Activated T-cell treated with anti-CD3 and anti-CD28 coated beads, Interleukin-2, amount 50 U/mL, for 48 hours (primary cell): ENCODE data around the gene MYO5A.
"Not testable (repeated sequence)": the region's sequence is repeated elsewhere in the genome, so short reads cannot be mapped to it uniquely, and the experiment has no call there.

Experiments used
- DNase-seq, 2 experiments: peaks; one replicate each; pipeline ENCODE4 v3.0.0-alpha.2; 2020

MYO5A gene

DNA sequence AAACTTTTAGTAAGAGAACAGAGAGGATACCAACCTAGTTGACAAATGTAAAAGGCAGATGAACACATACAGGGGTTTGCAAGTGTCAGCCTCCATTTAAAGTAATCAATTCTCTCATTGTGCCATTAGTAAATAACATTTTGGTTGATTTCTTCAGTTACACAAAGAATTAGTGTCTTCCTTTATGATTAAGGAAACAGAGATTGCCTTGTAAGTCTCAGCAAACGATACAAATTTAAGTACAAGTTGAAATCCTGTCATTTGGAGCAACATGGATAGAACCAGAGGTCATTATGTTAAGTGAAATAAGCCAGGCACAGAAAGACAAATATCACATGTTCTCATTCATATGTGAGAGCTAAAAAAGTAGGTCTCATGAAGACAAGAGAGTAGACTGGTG is 26.1 kb downstream of the MYO5A start:
- no peak for DNase-seq

DNA sequence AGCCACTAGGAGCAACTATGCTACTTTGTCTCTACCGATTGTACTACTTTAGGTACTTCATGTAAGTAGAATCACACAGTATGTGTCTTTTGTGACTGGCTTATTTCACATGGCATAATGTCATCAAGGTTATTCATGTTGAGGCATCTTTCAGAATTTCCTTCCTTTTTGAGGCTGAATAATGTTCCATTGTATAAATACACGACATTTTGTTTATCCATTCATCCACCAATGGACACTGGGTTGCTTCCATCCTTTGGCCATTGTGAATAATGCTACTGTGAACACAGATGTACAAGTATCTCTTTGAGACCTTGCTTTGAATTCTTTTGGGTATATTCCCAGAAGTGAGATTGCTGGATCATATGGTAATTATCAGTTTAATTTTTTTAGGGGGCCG is 29.2 kb downstream of the MYO5A start:
- DNase-seq, result no peak

DNA sequence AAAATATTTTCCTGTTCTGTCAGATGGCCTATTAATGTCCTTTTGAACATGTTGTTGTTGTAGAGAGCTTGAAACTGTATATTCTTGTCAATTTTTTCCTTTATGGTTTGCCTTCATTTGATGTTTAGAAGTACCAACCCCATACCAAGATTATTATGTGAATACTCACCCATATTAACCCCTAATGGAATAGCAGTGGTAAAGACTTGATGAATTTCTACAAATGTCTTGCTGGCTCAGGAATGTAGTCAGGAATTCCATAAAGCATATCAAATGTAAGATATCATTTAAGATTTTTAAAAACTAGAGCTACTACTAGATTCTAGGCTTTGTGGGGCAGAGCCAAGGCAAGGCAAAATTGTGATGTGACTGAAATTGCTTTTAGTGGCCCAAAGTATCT is 30.0 kb downstream of the MYO5A start:
- DNase-seq, result no peak

DNA sequence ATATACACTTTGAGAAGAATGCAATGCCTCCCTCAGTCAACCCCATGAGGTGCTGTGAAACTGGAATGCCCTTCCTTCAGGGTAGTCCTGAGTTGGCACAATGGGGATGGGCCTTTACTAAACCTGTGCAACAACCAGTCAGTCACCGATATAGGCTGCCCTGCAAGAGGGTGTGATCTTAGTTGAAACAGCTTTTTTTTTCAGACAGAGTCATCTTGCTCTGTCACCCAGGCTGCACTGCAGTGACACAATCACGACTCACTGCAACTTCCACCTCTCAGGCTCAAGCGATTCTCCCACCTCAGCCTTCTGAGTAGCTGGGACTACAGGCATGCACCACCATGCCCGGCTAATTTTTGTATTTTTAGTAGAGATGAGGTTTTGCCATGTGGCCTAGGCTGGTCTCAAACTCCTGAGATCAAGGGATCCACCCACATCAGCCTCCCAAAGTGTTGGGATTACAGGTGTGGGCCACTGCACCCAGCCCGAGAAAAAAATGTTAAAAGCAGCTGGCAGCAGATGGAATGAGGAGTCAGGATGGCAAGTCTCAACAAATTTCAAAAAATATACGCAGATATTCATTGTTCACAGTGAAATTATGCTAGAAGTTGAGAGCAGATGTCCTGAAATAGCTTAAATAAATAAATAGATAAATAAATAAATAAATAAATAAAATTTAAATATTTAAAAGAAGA is 31.8 kb downstream of the MYO5A start:
- DNase-seq, result peak; percentile 59 to 70

DNA sequence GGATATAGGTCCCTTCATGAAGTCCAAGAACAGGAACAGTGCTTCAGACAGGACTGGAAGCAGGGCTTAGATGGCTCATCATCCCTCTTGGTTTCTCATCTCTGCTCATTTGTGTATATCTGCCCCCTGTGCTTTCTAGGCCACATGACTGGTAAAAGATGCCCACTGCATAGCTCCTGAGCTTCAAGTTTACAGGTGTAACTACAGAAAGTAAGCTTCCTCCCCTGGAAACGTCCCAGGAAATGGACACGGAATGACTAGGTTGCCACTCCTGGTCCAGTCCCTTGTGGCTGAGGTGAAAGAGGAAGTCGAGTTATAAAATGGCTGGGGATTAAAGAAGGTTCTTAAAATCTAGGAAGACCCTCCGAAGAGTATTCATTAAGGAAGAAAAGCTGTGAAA is 32.5 kb downstream of the MYO5A start:
- no peak for DNase-seq

DNA sequence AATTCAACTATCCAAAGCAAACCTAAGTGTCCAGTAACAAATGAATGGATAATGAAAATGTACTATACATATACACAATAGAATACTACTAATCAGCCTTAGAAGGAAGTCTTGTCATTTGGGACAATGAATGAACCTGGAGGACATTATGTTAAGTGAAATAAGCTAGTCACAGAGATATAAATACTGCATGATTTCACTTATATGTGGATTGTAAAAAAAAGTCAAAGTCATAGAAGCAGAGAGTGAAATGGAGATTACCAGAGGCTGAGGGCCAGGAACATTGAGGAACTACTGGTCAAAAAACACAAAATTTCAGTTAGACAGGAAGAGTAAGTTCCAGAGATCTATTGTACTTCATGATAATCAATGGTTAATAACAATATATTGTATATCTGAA is 33.6 kb downstream of the MYO5A start:
- no peak for DNase-seq

DNA sequence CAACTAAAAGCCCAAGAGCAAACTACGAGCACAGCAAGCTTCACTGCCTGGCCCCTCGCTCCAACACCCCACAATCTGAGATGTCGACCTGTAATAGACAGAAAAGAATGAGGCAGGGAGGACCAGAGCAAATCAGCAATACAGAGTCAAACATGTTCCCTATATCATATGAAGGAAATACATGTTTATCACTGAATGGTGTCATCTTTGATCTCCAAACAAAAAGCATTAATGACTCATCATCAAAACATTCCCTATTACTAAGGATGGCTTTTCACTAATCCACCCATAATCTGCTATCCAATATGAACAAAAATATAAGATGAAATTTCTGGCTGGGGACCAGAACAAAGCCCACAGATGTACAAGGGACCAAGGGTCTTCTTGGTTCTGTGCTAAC is 34.7 kb downstream of the MYO5A start:
- DNase-seq, result no peak

DNA sequence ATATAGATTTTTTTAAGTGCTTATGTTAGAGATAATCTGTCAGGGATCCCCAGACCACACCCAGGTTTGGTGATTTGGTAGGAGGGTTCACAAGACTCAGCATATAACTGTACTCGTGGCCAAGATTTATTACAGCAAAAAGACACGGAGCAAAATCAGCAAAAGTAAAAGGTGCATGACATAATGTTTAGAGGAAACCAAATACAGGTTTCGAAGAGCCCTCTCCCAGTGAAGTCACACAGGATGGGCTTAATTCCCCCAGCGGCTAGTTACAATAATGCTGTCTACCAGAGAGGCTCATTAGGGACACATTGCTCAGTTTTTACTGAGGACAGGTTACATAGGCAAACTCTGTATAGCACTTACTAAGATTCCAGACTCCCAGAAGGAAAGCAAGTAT is 36.5 kb downstream of the MYO5A start:
- DNase-seq, result no peak

DNA sequence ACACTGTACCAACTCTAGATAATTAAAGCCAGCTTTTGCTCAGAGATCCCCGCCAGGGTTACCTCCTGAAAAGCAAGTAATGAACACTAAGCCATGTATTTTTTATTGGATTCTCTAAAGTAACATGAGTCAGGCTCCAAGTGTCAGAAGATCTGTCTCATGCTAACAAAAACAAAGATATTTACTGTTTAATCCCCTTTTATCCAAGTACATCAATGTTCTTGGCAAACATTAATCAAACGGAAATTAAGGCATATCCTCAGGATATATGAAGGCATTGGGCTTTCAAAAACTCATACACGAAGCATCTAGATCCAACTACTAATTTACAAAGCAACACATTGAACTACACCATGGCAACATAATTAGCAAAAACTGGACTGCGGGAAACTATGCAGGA is 37.2 kb downstream of the MYO5A start:
- DNase-seq, result no peak

DNA sequence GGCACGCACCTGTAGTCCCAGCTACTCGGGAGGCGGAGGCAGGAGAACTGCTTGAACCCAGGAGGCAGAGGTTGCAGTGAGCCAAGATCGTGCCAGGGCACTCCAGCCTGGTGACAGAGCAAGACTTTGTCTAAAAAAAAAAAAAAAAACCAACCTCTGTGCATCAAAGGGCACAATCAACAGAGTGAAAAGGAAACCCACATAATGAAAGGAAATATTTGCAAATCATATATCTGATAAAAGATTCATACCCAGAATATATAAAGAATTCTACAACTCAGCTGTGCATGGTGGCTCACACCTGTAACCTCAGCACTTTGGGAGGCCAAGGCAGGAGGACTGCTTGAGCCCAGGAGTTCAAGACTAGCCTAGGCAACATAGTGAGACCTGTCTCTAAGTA is 39.2 kb downstream of the MYO5A start:
- not testable (repeated sequence) for DNase-seq

DNA sequence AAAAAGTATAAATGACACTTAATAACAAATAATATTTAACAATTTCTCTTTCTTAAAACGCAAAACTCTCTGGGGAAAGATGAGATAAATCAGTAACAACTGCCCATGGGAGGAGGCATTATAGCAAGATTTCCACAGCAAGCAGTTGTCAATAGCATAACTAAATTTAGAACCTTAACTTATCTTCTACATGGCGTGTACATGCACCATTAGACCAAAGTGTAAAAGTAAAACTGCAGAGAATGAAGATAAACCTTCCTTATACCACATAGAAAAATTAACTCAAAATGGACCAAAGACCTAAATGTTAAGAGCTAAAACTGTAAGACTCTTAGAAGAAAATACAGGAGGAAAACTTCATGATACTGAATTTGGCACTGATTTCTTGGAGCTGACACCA is 39.9 kb downstream of the MYO5A start:
- DNase-seq, result no peak

DNA sequence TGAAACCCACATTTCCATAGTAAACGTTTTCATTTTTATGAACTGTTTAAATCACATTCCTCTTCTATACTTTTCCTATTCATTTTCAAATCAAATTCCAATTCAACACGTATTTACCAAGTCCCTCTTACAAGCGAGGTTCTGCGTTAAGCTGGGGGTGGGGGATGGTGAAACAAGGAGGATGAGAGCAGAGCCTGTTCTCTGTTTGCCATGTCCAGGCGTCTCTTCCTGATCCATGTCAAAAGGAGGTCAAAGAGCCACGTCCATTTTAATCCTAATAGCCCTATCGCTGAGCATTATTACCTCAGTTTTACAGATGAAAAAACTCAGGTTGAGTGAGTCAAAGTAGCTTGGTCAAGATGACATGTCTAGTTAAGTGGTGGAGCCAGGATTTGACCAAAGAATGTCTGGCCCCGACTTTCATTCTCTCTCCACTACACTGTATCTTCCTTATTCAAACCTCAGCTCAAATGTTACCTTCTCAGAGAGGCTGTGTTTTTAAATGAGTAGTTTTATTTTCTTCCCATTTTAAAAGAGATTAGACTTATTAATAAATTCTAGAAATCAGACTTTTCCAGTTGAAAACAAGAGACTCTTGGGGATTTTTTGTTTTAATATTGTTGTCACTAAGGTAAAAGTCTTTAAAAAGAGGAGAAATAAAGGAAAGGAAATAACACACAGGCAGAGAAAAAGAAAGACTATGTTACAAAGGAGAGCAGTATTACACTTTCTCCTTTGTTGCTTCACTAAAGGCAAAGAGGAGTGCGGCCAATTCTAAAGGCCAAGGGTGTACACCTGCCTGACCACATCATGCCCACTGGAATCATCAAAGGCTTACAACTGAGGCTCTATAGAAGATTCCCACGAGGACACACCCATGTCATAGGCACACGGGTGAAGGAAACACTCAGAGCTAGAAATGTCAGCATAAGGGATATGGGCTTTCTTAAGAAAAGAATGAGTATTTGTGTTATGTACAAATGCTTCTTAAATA is 42.4 kb downstream of the MYO5A start:
- DNase-seq, result no peak

DNA sequence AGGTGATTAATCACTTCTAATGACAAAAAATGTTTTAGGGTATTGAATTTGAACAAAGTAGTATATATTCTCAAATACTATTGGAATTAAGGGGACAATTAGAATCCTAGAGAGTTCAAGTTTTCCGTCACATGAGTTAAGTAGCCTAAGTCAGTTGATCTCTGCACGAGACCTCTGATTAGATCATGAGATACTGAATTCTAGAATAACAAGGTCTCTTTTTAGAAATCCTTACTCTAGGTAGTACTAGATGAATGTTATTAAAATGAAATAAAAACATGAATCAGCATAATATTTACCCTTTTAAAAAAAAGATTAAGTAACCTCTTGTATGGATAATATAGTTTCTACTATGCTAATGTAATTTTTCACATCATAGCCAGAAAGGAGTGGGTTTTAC is 43.4 kb downstream of the MYO5A start:
- no peak for DNase-seq

DNA sequence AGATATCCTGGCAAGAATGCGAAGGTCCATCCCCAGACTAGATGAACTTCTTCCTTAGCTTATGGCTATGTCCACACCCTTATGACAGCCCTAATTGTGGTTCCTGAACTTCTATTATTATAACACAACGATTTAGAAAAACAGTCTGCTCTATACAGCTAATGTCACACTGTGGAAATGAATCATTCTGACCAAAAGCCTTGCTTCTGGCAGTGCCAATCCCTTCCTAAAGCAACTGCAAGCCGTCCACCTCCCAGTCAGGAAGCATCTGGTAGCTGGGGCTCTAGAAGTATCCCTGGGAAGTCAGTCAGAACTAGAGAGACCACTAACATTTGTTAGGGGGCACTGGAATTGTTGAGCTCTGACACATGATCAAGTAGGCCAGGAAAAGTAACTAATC is 45.0 kb downstream of the MYO5A start:
- no peak for DNase-seq

DNA sequence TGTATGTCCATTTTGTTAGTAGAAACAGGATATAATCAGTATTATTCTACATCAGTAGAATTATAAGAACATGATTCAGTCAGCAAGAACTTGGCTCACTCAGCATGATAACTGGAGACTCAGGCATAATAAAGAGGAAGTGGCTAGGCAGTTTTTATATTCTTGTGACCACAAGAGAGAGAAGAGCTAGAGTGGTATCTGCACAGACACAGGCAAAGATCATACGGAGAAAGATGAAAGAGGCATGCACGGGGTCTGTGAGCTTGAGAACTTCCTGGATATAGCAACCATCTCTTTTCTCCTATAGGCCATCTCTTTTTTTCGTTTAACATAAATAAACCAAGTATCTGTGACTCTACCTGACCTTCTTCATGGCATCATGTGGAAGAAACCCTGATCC is 46.8 kb downstream of the MYO5A start:
- DNase-seq, result no peak

DNA sequence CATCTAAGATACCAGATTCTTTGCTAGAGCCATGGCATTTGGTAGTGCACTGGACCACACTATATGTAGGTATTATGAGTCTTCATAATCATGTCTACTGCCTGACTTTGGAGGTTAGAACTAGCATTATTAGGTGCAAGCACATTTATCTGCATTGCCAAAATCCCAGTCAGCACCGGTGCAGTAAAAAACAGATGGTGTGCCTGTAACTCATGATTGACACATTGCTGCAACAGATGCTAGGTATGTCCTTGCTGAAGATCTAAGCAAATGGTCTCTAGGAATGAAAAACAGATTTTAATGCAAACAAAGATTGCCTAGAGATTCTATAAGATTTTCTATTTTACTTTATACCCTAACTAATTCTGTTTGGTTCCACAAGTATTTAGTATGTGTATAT is 47.7 kb downstream of the MYO5A start:
- DNase-seq, result no peak

DNA sequence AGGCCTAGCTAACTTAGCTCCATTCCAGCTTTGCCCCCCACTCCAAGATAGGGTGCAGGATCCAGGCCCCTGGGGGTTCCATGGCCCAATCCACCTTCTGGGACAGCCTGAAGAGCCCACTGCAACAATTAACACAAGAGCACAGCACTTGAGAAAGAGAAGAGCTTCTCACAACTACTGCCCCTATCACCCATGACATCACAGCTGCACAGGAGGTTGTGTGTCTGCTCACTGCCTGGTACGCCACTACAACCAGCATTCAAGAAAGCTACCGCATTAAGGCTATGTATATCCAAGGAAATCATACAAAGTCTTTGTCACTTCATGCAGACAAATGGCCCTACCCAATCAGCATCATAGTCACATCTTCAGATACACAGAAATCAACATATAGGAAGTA is 62.0 kb downstream of the MYO5A start:
- no peak for DNase-seq

DNA sequence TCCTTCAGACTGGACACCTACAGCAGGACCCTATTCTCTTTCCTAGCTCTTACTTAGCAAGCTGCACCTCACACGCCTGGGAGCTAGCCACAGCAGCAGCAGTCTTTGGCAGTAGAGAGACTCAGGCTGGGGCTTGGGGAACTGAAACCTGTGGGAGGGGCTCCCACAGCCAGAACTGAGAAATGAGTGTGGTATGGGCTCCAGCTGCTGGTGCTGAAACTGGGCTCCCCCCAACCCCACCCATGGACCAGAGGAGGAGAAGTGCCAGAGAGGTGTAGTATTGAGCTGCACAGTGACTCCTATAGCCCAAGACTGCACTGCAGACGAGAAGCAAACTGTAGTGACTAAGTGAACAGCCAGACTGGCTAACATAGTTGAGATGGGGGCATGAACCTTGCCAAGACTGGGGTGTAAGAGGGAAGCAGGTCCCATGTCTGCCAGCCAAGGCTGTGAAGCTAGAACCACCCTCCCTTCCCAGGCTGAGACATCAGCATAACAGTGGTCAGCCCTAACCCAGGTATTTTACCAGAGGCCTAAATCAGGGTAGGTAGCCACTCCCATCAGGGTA is 62.5 kb downstream of the MYO5A start:
- DNase-seq, result peak; percentile 67 to 74

DNA sequence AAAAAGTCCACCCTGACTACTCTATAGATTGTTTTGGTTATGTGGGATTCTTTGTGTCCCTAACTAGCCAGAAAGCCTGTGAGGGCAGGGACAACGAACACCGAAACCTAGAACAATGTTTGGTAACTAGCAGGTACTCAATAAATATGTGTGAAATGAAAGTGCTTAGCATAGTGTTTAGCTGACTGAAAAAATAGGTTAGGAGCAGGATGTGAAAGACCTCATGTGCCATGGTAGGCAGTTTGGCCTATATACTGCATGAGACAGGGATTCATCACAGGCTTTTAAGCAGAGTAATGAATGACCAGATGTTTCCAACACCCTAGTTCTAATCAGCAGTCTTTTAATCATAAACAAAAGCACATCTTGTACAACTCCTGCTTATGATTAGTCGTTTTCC is 64.2 kb downstream of the MYO5A start:
- no peak for DNase-seq

DNA sequence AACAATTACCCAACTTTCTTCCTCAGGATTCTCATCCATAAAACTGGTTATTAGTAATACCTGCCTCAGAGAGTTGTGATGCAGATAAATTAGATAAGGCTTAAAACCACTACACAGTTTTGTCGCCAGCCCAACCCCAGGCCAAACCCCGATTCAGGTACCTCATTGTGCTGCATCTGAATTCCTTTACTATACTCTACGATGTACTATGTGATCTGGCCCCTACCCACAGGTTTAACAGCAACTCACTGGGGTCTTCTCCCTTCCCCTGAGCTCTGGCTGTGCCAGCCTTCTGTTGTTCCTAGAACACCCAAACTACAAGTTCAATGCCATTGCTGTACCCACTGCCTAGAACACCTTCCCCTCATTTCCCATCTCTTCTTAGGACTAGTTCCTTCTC is 64.6 kb downstream of the MYO5A start:
- DNase-seq, result peak in 1 of 2 experiments; percentile 30

DNA sequence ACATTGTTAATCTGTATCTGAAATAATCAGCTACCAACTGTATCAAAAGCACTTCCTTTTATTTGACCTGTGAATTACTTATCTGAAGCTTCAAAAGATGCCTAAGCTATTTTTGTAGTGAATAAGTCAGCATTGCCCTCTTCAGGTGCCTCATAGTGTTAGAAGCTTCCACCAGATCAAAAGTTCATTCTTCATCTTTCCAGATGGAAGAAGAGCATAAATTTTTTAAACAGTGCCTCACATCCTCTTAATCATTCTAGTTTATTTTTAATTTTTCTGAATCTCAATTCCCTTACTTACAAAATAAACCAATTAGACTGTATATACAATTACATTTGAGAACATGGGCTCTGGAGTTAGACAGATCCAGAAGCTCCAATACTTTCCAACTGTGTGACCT is 65.0 kb downstream of the MYO5A start:
- DNase-seq, result no peak

DNA sequence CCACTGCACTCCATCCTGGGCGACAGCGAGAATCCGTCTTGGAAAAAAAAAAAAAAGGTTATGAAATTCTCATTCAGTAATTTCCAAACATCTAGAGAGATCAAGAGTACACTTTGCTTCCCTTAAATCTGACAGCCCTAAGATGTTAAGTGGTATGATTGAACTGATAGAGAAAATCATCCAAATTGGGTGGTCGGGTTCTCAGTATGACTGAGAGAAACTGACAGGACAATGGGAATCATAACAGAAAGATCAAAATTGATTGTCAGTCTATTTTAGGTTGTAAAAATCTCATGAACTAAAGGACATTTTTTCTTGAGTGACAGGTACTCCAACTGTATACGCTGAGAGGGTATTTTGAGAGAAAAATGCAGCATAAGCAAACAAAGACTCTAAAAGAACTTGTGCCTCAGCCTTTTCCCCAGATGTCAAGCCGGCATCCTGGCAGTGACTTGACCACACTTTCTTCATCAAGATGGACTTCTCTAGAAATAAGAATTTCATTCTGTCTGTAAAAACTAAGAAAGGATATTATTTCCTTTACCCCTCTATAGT is 65.8 kb downstream of the MYO5A start:
- DNase-seq, result no peak

DNA sequence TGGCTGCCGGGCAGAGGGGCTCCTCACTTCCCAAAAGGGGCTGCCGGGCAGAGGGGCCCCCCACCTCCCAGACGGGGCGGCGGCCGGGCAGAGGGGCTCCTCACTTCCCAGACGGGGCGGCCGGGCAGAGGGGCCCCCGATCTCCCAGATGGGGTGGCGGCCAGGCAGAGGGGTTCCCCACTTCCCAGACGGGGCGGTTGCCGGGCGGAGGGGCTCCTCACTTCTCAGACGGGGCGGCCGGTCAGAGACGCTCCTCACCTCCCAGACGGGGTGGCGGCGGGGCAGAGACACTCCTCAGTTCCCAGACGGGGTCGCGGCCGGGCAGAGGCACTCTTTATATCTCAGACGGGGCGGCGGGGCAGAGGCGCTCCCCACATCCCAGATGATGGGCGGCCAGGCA is 69.0 kb downstream of the MYO5A start:
- not testable (repeated sequence) for DNase-seq

DNA sequence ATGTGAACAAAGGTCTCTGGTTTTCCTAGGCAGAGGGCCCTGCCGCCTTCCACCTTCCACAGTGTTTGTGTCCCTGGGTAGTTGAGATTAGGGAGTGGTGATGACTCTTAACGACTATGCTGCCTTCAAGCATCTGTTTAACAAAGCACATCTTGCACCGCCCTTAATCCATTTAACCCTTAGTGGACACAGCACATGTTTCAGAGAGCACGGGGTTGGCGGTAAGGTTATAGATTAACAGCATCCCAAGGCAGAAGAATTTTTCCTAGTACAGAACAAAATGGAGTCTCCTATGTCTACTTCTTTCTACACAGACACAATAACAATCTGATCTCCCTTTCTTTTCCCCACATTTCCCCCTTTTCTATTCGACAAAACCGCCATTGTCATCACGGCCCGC is 69.4 kb downstream of the MYO5A start:
- not testable (repeated sequence) for DNase-seq
